ENCODE results near the gene RALGPS1.

- TF ChIP-seq CTCF (conservative IDR thresholded peaks at IDR 0.05; ENCODE audit: low read length) (no peak), EZH2phosphoT487 (IDR thresholded peaks at IDR 0.05; ENCODE audit: borderline replicate concordance, low read depth, low read length) (no peak)
Measured at GRCh38 chr9:127118597-127119319, 204.2 kb downstream of the RALGPS1 start.

Measured in OCI-LY7 (cell line).